Loucy (cell line): ENCODE results near the gene PKD1L1.

Experiments used
- H2AFZ ChIP-seq: fragments of 200-600 bp; sonication (generic); 2 replicates; pipeline ENCODE4 v1.6.0; 2016; ENCODE audit warnings: antibody characterized with exemption, mild to moderate bottlenecking, low read length, moderate library complexity
- H3F3A ChIP-seq: fragments of 200-600 bp; 2 replicates; pipeline ENCODE4 v1.6.0; 2016; ENCODE audit warnings: antibody characterized with exemption, low read depth, mild to moderate bottlenecking
- H3K27me3 ChIP-seq: fragments of 200-600 bp; sonication (generic); 2 replicates; pipeline ENCODE4 v1.6.1; 2014; ENCODE audit warnings: low read length, mild to moderate bottlenecking; ENCODE audit not compliant: insufficient read depth, poor library complexity, severe bottlenecking
- H3K36me3 ChIP-seq: fragments of 200-600 bp; sonication (generic); 2 replicates; pipeline ENCODE4 v1.6.1; 2016; ENCODE audit warnings: low read length; ENCODE audit not compliant: insufficient read depth
- H3K4me1 ChIP-seq: fragments of 200-600 bp; sonication (generic); 2 replicates; pipeline ENCODE4 v1.5.1; 2014; ENCODE audit warnings: low read length, mild to moderate bottlenecking; ENCODE audit not compliant: insufficient read depth, poor library complexity, severe bottlenecking
- H3K4me2 ChIP-seq: fragments of 200-600 bp; sonication (generic); 2 replicates; pipeline ENCODE4 v1.6.0; 2014; ENCODE audit warnings: antibody characterized with exemption, low read length, low read depth, mild to moderate bottlenecking; ENCODE audit not compliant: poor library complexity, severe bottlenecking
- H3K4me3 ChIP-seq: fragments of 200-600 bp; sonication (generic); 2 replicates; pipeline ENCODE4 v1.5.1; 2014; ENCODE audit warnings: low read length, mild to moderate bottlenecking, mixed read lengths; ENCODE audit not compliant: poor library complexity, severe bottlenecking
- H3K79me2 ChIP-seq: fragments of 200-600 bp; sonication (generic); 2 replicates; pipeline ENCODE4 v1.6.1; 2014; ENCODE audit warnings: low read length; ENCODE audit not compliant: insufficient read depth
- H3K9ac ChIP-seq: fragments of 200-600 bp; sonication (generic); 2 replicates; pipeline ENCODE4 v1.6.0; 2014; ENCODE audit warnings: mild to moderate bottlenecking, low read depth, low read length, moderate library complexity; ENCODE audit not compliant: poor library complexity, severe bottlenecking
- H3K9me2 ChIP-seq: fragments of 200-600 bp; sonication (generic); replicated peaks from 2 replicates; pipeline ENCODE4 v1.6.1; 2016; ENCODE audit warnings: low read depth, low read length, mixed read lengths
- H3K9me3 ChIP-seq: fragments of 200-600 bp; sonication (generic); 2 replicates; pipeline ENCODE4 v1.6.1; 2014; ENCODE audit warnings: mild to moderate bottlenecking, antibody characterized with exemption, low read length, low read depth; ENCODE audit not compliant: insufficient read depth
- H4K20me1 ChIP-seq: fragments of 200-600 bp; sonication (generic); 2 replicates; pipeline ENCODE4 v1.6.0; 2014; ENCODE audit warnings: antibody characterized with exemption, low read length, mild to moderate bottlenecking; ENCODE audit not compliant: insufficient read depth, poor library complexity, severe bottlenecking
- CTCF ChIP-seq: fragments of 200-600 bp; sonication (generic); conservative IDR thresholded peaks from 2 replicates; pipeline ENCODE4 v1.5.1; 2014; ENCODE audit warnings: mild to moderate bottlenecking, antibody characterized with exemption, low read length
- EZH2phosphoT487 ChIP-seq: fragments of 200-600 bp; IDR thresholded peaks from 2 replicates; pipeline ENCODE4 v1.6.1; 2018; ENCODE audit warnings: antibody characterized with exemption, mild to moderate bottlenecking, moderate library complexity, borderline replicate concordance

PKD1L1 gene

GRCh38 chr7:47896809-47897423 is 51.4 kb downstream of the PKD1L1 start:
- Histone ChIP-seq H3K9ac (no peak overlapping the region), H3F3A (no peaks in the 10 kb centered on the region), H4K20me1 (no peaks in the 10 kb centered on the region), H3K4me2 (no peak overlapping the region), H3K27me3 (no peaks in the 10 kb centered on the region), H3K4me3 (no peak overlapping the region), H3K79me2 (no peaks in the 10 kb centered on the region), H3K36me3 (no peaks in the 10 kb centered on the region), H3K4me1 (no peaks in the 10 kb centered on the region), H3K9me2 (no peaks in the 10 kb centered on the region), H3K9me3 (peaks cover 4% of the 10 kb centered on the region; the same call in 1 of the 2 replicates), H2AFZ (no peak overlapping the region)
- TF ChIP-seq EZH2phosphoT487 = no peak
- no peak for TF ChIP-seq CTCF

- Histone ChIP-seq H3K4me3 (no peak overlapping the region), H3K36me3 (no peaks in the 10 kb centered on the region), H3K9me3 (peaks cover 4% of the 10 kb centered on the region; the same call in 1 of the 2 replicates), H3F3A (no peaks in the 10 kb centered on the region), H3K4me2 (no peak overlapping the region), H3K79me2 (no peaks in the 10 kb centered on the region), H3K9me2 (no peaks in the 10 kb centered on the region), H3K9ac (no peak overlapping the region), H3K4me1 (no peaks in the 10 kb centered on the region), H2AFZ (no peak overlapping the region; the same call in 1 of the 2 replicates), H4K20me1 (no peaks in the 10 kb centered on the region), H3K27me3 (no peaks in the 10 kb centered on the region)
- TF ChIP-seq EZH2phosphoT487 (no peak), CTCF (no peak)
Measured at GRCh38 chr7:47895026-47895425, 53.2 kb downstream of the PKD1L1 start.

DNA sequence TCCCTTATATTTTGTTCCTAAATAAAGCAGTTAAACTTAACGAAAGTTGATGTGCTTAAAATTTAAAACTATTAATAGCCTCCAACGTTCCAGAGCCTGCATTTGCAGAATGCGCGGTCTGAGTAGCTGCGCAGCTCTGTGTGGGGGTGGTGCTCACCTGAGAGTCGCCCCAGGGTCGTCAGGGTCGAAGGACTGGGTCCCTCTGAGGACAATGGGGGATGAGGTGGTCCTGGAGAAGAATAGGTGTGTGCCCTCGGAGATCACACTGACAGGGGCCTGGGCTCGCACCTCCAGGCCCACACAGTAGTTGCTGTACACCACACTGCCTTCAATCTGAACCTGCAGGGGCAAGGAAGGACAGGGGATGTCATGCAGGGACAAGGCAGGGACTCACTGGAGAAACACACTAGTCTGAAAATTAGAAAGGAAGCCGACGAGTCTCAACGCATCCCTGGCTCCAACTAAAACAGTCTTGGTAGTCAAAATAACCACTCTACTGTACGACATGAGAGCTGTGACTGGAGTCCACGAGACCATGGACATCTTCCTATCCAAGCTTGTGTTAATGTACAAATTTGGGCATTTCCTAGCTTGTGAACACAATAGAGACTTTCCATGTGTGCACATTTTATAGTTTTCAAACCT is 54.4 kb downstream of the PKD1L1 start:
- Histone ChIP-seq H3F3A (no peaks in the 10 kb centered on the region), H3K27me3 (no peaks in the 10 kb centered on the region), H3K9ac (no peak overlapping the region), H3K79me2 (no peaks in the 10 kb centered on the region), H3K9me2 (no peaks in the 10 kb centered on the region), H2AFZ (no peak overlapping the region), H4K20me1 (no peaks in the 10 kb centered on the region), H3K36me3 (no peaks in the 10 kb centered on the region), H3K9me3 (peaks cover 4% of the 10 kb centered on the region; the same call in 1 of the 2 replicates), H3K4me3 (no peak overlapping the region), H3K4me2 (no peak overlapping the region), H3K4me1 (no peaks in the 10 kb centered on the region)
- no peak for TF ChIP-seq EZH2phosphoT487
- TF ChIP-seq CTCF = no peak
